BJ (cell line): ENCODE results near the gene KLHL29. TPM values are rescaled to one million over a fixed set of nuclear protein-coding genes. Genes with fewer than 3 reads are reported as not detected.

ENCODE experiments used
- CTCF ChIA-PET: fragments of 350-600 bp; formaldehyde crosslinking; extraction: SDS; loops from one replicate; lab custom pipeline; 2021; ENCODE audit warnings: antibody characterized with exemption, inconsistent platforms; lab: Yijun Ruan, JAX
- POLR2A ChIA-PET: fragments of 300-600 bp; sonication (Branson Sonifier 250); formaldehyde crosslinking; extraction: SDS; loops from one replicate; lab custom pipeline; 2021; ENCODE audit warnings: antibody characterized with exemption; lab: Charles Lee
- DNase-seq: peaks from one replicate; pipeline ENCODE4 v3.0.0-alpha.2; 2011; ENCODE audit warnings: low read depth
- H3K27me3 ChIP-seq: 2 replicates; pipeline ENCODE4 v1.6.0; 2011; ENCODE audit warnings: low read length; ENCODE audit not compliant: control insufficient read depth, insufficient read depth
- H3K36me3 ChIP-seq: 2 replicates; pipeline ENCODE4 v1.5.1; 2011; ENCODE audit warnings: low read length; ENCODE audit not compliant: control insufficient read depth, insufficient read depth
- H3K4me3 ChIP-seq: 2 replicates; pipeline ENCODE4 v1.5.1; 2011; ENCODE audit warnings: low read depth, mild to moderate bottlenecking, control low read depth, low read length
- polyA plus RNA-seq: library from polyadenylated mRNA; depleted of rRNA; stranded (reverse); fragments of >200 nt; gene quantifications from 2 replicates; pipeline ENCODE4 v1.2.3, GENCODE V29; 2011
- TF ChIP-seq, protein P1 (sequence below): IDR thresholded peaks from 2 replicates; pipeline ENCODE4 v1.5.1; 2011; ENCODE audit warnings: low read depth, mild to moderate bottlenecking, control low read depth, inconsistent platforms, low read length, moderate library complexity; ENCODE audit not compliant: insufficient read depth

The KLHL29 gene
- polyA plus RNA-seq, 1 experiment, result 10.0 TPM

DNA sequence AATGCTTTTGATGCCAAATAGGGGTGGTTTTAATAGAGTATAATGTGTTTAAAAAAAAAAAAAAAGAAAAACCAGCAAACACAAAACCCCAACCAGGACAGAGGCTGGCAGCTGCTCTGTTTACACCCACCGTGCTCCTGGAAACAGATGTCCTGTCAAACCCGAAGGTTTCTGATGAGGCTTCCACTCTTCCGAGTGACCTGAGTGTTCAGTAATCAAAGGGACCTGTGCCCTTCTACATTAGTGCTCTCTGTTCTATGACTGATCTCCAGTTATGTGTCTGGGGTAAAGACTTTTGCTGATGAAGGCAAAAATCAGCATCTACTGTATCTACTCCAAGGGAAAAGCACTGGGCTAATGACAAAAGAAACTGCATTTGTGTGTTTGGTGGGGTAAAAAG is 3.5 kb upstream of the KLHL29 start:
- no peaks in the 10 kb centered on the region for H3K36me3 ChIP-seq
- H3K4me3 ChIP-seq, result no peak overlapping the region
- POLR2A ChIA-PET, result no interaction called here
- CTCF ChIA-PET, result no interaction called here
- no peaks in the 10 kb centered on the region for H3K27me3 ChIP-seq
- DNase-seq, result no peak
- TF ChIP-seq, protein P1, sequence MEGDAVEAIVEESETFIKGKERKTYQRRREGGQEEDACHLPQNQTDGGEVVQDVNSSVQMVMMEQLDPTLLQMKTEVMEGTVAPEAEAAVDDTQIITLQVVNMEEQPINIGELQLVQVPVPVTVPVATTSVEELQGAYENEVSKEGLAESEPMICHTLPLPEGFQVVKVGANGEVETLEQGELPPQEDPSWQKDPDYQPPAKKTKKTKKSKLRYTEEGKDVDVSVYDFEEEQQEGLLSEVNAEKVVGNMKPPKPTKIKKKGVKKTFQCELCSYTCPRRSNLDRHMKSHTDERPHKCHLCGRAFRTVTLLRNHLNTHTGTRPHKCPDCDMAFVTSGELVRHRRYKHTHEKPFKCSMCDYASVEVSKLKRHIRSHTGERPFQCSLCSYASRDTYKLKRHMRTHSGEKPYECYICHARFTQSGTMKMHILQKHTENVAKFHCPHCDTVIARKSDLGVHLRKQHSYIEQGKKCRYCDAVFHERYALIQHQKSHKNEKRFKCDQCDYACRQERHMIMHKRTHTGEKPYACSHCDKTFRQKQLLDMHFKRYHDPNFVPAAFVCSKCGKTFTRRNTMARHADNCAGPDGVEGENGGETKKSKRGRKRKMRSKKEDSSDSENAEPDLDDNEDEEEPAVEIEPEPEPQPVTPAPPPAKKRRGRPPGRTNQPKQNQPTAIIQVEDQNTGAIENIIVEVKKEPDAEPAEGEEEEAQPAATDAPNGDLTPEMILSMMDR, result no peak

DNA sequence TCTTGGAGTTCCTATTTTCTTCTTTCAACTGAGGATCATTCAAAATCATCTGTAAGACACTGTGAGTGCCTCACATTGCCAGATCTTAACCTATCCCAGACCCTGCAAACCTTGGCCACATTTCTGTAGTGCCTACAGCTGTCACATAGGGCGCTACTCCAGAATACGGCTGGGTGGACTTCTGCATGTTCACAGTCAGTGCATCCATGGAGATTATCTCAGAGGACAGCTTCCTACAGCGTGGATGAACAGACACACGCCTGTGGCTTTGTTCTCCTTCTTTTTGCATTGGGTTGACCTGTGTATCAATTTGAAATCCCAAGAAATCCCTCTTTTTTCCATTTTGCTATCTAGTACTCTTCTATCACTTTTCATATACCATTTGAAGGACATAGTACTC is 1.9 kb upstream of the KLHL29 start:
- DNase-seq, result no peak
- CTCF ChIA-PET, result interaction anchor here (1.3 kb wide), 1 partner anchor 21 kb away, joined by 4 read pairs; no protein-coding TSS in a partner anchor
- Histone ChIP-seq H3K4me3 (no peak overlapping the region), H3K36me3 (no peaks in the 10 kb centered on the region), H3K27me3 (no peaks in the 10 kb centered on the region)
- TF ChIP-seq, protein P1, result no peak
- POLR2A ChIA-PET, result no interaction called here

DNA sequence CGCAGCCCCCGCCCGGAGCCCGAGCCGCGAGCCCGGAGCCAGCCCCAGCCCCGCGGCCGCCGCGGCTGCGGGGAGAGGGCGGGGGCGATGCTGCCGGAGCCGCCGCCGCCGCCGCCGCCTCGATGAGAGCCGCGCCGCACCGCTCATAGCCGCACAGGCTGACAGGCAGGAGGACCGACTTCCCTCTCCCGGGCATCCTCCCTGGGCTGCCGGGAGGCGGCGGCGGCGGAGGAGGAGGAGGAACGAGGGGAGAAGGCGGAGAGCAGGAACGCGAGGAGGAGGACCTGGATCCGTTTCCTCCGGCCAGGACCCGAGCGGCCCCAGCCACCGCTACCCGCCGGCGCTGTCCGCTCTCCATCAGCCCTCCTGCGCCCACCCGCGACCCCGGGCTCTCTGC is 370 bp downstream of the KLHL29 start:
- DNase-seq, result no peak
- Histone ChIP-seq H3K27me3 (no peaks in the 10 kb centered on the region), H3K4me3 (peak overlapping the region; percentile 82), H3K36me3 (no peaks in the 10 kb centered on the region)
- ChIA-PET POLR2A (no interaction called here), CTCF (no interaction called here)
- TF ChIP-seq, protein P1, result no peak

DNA sequence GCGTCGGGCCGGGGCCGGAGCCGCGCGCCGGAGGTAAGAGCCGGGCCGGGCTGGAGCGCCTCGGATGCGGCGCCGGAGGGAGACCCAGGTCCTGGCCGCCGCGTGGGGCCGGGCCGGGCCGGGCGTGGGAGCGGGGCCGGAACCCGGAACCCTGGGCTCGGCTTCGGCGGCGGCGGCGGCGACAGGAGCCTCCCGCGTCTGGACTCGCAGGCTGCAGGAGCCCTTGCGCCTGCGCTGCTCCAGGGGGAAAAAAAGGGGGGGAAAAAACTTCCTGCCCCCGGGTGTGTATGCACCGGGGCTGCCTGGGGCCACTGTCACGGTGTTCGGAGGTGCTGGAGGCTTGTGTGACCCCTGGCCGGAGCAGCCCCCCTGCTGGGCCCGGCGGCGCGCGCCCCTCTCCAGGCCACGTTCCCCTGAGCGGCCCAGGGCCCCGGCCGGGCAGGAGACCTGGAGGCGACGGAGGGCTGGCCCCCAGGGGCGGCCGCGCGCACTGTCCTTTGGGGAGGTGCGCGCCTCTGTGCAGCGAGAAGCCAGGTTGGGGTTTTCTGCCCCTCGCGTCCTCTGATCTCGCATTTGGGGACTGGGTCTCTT is 864 bp downstream of the KLHL29 start:
- no peak for DNase-seq
- CTCF ChIA-PET, result no interaction called here
- TF ChIP-seq, protein P1, result no peak

DNA sequence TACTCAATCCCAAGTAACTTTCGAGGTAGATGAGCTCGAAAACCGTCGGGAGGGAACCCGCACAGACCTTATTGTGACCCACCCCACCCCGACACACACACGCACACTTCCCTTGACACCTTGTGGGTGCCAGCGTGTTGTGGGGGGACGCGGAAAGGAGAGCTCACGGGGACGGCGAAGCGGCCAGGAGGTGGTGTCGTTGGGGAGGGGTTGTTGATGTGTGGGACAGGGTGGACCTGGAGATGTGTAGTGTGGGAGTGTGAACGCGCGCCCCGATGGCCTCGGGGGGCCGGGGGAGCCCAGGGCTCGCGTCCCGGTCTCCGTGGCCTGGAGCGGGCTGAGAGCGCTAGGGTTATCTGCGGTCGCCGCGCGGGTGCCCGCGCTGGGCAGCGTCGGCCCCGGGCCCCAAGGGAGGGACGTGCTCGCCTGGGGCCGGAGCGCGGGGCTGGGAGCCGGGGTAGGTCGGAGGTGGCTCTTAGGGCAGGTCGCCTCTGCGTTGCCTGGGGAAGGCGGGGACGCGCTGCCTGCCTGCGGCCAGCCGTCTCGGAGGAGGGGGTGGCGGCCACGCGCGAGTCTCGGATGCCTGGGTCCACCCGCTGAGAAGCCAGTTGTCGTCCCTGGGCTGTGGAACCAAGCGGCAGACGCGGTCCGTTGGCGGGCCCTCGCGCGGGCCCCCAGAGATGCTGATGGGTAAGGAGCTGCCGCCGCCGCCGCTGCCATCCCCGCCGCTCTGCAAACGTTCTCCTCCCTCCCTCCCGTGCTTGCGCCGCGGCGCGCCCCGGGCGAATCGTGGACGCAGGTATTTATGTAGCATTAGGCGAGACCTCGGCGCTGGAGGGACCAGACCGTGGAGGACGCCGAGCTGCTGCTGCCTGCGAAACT is 1.6 kb downstream of the KLHL29 start:
- Histone ChIP-seq H3K36me3 (no peaks in the 10 kb centered on the region), H3K27me3 (no peaks in the 10 kb centered on the region), H3K4me3 (peak overlapping the region; percentile 82)
- TF ChIP-seq, protein P1, result peak; percentile 23; the same call in 1 of the 2 replicates
- ChIA-PET CTCF (no interaction called here), POLR2A (interaction anchor here (0.6 kb wide), 1 partner anchor 1565 kb away, joined by 3 read pairs; no protein-coding TSS in a partner anchor)
- DNase-seq, result no peak

More for the DNA sequence above, 864 bp downstream of the KLHL29 start:
- Histone ChIP-seq H3K4me3 (peak overlapping the region; percentile 82), H3K27me3 (no peaks in the 10 kb centered on the region), H3K36me3 (no peaks in the 10 kb centered on the region)
- POLR2A ChIA-PET, result interaction anchor here (0.6 kb wide), 1 partner anchor 1564 kb away, joined by 3 read pairs; no protein-coding TSS in a partner anchor
